Keratinocyte (primary cell): ENCODE data around the gene B4GALNT3. TPM values are rescaled to one million over a fixed set of nuclear protein-coding genes. Genes with fewer than 3 reads are reported as not detected.

Experiments
- DNase-seq: peaks from one replicate; pipeline ENCODE4 v3.0.0-alpha.2; 2011; ENCODE audit warnings: low read depth, missing footprints, low spot score
- FAIRE-seq: peaks from 2 replicates; lab custom pipeline; 2011; peaks lifted over from hg19 to GRCh38; lab: Jason Lieb, UNC
- H2AFZ ChIP-seq: 2 replicates; pipeline ENCODE4 v1.6.0; 2012; ENCODE audit warnings: low read length, control low read depth, inconsistent platforms; ENCODE audit not compliant: control insufficient read depth
- H3K27ac ChIP-seq: 2 replicates; pipeline ENCODE4 v1.5.1; 2011; ENCODE audit warnings: low read length; ENCODE audit not compliant: control insufficient read depth, insufficient read depth
- H3K27me3 ChIP-seq: 3 replicates; pipeline ENCODE4 v1.6.0; 2011; ENCODE audit warnings: low read length; ENCODE audit not compliant: control insufficient read depth, insufficient read depth; ENCODE audit errors: extremely low read depth
- H3K36me3 ChIP-seq, 2 experiments: 2 replicates in 1 of 2; 3 replicates in 1 of 2; pipeline ENCODE4 v1.5.1; 2011; ENCODE audit warnings: low read length in 2 of 2, mild to moderate bottlenecking in 1 of 2; ENCODE audit not compliant: control insufficient read depth in 2 of 2, insufficient read depth in 2 of 2; ENCODE audit errors: extremely low read depth in 1 of 2
- H3K4me1 ChIP-seq: 3 replicates; pipeline ENCODE4 v1.5.1; 2011; ENCODE audit warnings: low read length; ENCODE audit not compliant: control insufficient read depth, insufficient read depth; ENCODE audit errors: extremely low read depth
- H3K4me2 ChIP-seq: 3 replicates; pipeline ENCODE4 v1.6.0; 2011; ENCODE audit warnings: low read depth, low read length; ENCODE audit not compliant: control insufficient read depth, insufficient read depth; ENCODE audit errors: extremely low read depth
- H3K4me3 ChIP-seq, 3 experiments: fragments of 200-600 bp in 1 of 3; sonication (generic) in 1 of 3; 2 replicates in 2 of 3; 3 replicates in 1 of 3; pipeline ENCODE4 v1.5.1; 2011 to 2016; ENCODE audit warnings: low read length in 3 of 3, mild to moderate bottlenecking in 3 of 3, control low read depth in 2 of 3, inconsistent platforms in 1 of 3, low read depth in 1 of 3, mixed read lengths in 1 of 3, mixed run types in 1 of 3, moderate library complexity in 1 of 3; ENCODE audit not compliant: control insufficient read depth in 2 of 3, insufficient read depth in 2 of 3; ENCODE audit errors: extremely low read depth in 1 of 3
- H3K79me2 ChIP-seq: 2 replicates; pipeline ENCODE4 v1.6.0; 2012; ENCODE audit warnings: low read length; ENCODE audit not compliant: control insufficient read depth, insufficient read depth
- H3K9ac ChIP-seq: 3 replicates; pipeline ENCODE4 v1.6.0; 2011; ENCODE audit warnings: low read length; ENCODE audit not compliant: control insufficient read depth, insufficient read depth; ENCODE audit errors: extremely low read depth
- H3K9me1 ChIP-seq: 3 replicates; pipeline ENCODE4 v1.6.0; 2011; ENCODE audit warnings: low read length; ENCODE audit not compliant: control insufficient read depth, insufficient read depth; ENCODE audit errors: extremely low read depth
- H3K9me3 ChIP-seq: 2 replicates; pipeline ENCODE4 v1.5.1; 2012; ENCODE audit warnings: low read depth, low read length; ENCODE audit not compliant: control insufficient read depth
- H4K20me1 ChIP-seq: 3 replicates; pipeline ENCODE4 v1.6.0; 2011; ENCODE audit warnings: low read length; ENCODE audit not compliant: control insufficient read depth, insufficient read depth; ENCODE audit errors: extremely low read depth
- EZH2 ChIP-seq: IDR thresholded peaks from one replicate; pipeline ENCODE4 v1.6.1; 2012; ENCODE audit warnings: inconsistent platforms, mild to moderate bottlenecking, low read length, moderate library complexity
- dilution Hi-C: fragments of 300-500 bp; cut with MboI; formaldehyde crosslinking; loops from one replicate; pipeline ENCODE4 v1.7.0; 2020; ENCODE audit warnings: low sequenced_read_pairs; ENCODE audit not compliant: extremely low pct_ligation_motif_present
- polyA plus RNA-seq, 5 experiments: library from polyadenylated mRNA; depleted of rRNA in 3 of 5; stranded (reverse) in 3 of 5; stranded (forward) in 1 of 5; unstranded in 1 of 5; fragments of >200 nt; gene quantifications; 1 replicate in 1 of 5; 2 replicates in 3 of 5; 3 replicates in 1 of 5; pipeline versions ENCODE4 v1.2.1 to v1.2.3, GENCODE V29; 2011 to 2012; ENCODE audit warnings: missing spikeins in 2 of 5, low read depth in 1 of 5, low replicate concordance in 1 of 5
- TF ChIP-seq, protein P1 (sequence below), 3 experiments: IDR thresholded peaks in 1 of 3; conservative IDR thresholded peaks in 1 of 3; optimal IDR thresholded peaks in 1 of 3; 2 replicates in 2 of 3; 3 replicates in 1 of 3; pipeline versions ENCODE3 to v1.5.1; 2011; ENCODE audit warnings: low read length in 3 of 3, mild to moderate bottlenecking in 3 of 3, moderate library complexity in 2 of 3, control low read depth in 1 of 3, inconsistent platforms in 1 of 3; ENCODE audit not compliant: insufficient read depth in 2 of 3; ENCODE audit errors: extremely low read depth in 1 of 3

Gene B4GALNT3
- polyA plus RNA-seq, 1 donor (not counting 4 experiments of a cell fraction or from before 2014, with no cell fraction given), result 7.5 TPM

DNA sequence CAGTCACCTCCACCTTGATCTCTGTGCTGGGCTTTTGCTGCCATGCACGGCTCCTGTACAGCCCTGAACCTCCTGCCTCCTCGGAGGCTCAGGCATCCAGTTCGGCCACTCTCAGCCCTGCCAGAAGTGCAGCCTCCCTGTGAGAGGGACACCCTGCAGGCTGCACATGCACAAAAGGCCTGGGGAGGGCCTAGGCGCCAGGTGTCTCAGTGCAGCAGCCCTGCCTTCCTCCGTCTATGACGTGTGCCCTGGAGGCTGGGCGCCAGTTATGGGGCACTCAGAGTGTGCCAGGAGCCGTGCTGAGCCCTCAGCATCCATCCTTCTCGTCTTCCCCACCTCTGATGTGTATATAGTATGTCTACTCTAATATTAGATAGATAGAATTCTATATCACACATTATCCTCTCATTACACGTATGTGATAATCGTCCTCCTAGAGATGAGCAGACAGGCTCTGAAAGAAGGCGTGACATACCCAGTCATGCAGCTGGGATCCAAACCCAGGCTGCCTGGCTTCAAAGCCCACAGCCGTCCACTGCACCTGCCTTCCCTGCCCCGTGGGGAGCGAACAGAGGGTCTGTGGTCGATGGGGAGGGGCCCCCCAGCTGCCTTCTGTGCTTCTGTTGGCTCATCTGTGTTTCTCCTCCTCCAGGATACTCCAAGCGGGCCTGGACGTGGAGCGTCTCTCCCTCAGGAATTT, 101.1 kb downstream of the B4GALNT3 start:
- FAIRE-seq, result no peak
- Histone ChIP-seq H2AFZ (no peak overlapping the region), H3K79me2 (no peaks in the 10 kb centered on the region), H3K4me3 (no peak overlapping the region), H3K9me3 (no peaks in the 10 kb centered on the region), H3K9ac (no peak overlapping the region), H3K27ac (no peak overlapping the region), H3K27me3 (peaks cover 10% of the 10 kb centered on the region), H3K4me1 (no peaks in the 10 kb centered on the region), H3K4me2 (no peak overlapping the region), H3K36me3 (peaks cover 0 to 10% of the 10 kb centered on the region in 2 experiments), H3K9me1 (no peaks in the 10 kb centered on the region), H4K20me1 (no peaks in the 10 kb centered on the region)
- DNase-seq, result no peak
- TF ChIP-seq EZH2, result no peak
- TF ChIP-seq, protein P1, sequence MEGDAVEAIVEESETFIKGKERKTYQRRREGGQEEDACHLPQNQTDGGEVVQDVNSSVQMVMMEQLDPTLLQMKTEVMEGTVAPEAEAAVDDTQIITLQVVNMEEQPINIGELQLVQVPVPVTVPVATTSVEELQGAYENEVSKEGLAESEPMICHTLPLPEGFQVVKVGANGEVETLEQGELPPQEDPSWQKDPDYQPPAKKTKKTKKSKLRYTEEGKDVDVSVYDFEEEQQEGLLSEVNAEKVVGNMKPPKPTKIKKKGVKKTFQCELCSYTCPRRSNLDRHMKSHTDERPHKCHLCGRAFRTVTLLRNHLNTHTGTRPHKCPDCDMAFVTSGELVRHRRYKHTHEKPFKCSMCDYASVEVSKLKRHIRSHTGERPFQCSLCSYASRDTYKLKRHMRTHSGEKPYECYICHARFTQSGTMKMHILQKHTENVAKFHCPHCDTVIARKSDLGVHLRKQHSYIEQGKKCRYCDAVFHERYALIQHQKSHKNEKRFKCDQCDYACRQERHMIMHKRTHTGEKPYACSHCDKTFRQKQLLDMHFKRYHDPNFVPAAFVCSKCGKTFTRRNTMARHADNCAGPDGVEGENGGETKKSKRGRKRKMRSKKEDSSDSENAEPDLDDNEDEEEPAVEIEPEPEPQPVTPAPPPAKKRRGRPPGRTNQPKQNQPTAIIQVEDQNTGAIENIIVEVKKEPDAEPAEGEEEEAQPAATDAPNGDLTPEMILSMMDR (optimal IDR thresholded peaks at IDR 0.05 in 1 of 3, IDR thresholded peaks at IDR 0.05 in 1 of 3, conservative IDR thresholded peaks at IDR 0.05 in 1 of 3; ENCODE audit: extremely low read depth in 1 of 3, insufficient read depth in 2 of 3, low read length in 3 of 3), result no peak
- dilution Hi-C loops, result no loop called here

DNA sequence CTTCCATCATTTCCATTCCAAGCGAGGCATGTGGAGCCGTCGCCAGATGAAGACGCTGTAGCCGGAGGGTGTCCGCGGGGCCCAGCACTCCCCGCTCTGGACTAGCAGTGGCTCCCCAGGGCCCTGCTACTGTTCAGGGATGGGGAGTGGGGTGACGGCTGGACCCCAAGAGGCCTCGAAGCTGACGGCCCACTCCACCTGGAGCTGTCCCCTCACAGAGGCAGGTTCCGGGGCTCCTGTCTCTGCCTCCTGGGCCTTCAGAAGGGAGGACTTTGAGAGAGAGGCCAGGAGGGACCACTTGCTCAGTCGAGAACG, 101.6 kb downstream of the B4GALNT3 start:
- H3K4me2 ChIP-seq, result no peak overlapping the region
- DNase-seq, result no peak
- H4K20me1 ChIP-seq, result no peaks in the 10 kb centered on the region
- no peak overlapping the region for H2AFZ ChIP-seq
- FAIRE-seq, result no peak
- H3K4me3 ChIP-seq, result no peak overlapping the region
- H3K4me1 ChIP-seq, result no peaks in the 10 kb centered on the region
- dilution Hi-C loops, result no loop called here
- H3K27ac ChIP-seq, result no peak overlapping the region
- no peaks in the 10 kb centered on the region for H3K9me1 ChIP-seq
- H3K9ac ChIP-seq, result no peak overlapping the region
- H3K36me3 ChIP-seq, result peaks cover 0 to 10% of the 10 kb centered on the region in 2 experiments
- TF ChIP-seq, protein P1 (optimal IDR thresholded peaks at IDR 0.05 in 1 of 3, IDR thresholded peaks at IDR 0.05 in 1 of 3, conservative IDR thresholded peaks at IDR 0.05 in 1 of 3; ENCODE audit: extremely low read depth in 1 of 3, insufficient read depth in 2 of 3, low read length in 3 of 3), result no peak
- no peak for TF ChIP-seq EZH2
- peaks cover 10% of the 10 kb centered on the region for H3K27me3 ChIP-seq
- H3K79me2 ChIP-seq, result no peaks in the 10 kb centered on the region
- no peaks in the 10 kb centered on the region for H3K9me3 ChIP-seq
